Mesendoderm (in vitro differentiated cells): ENCODE results near the gene UCMA.
A peak's percentile ranks its signal among the peaks of the same experiment; 100 is the strongest.

Source experiments
- DNase-seq: peaks from one replicate; pipeline ENCODE4 v3.0.0; 2013
- H2AK5ac ChIP-seq: 2 replicates; pipeline ENCODE4 v1.6.1; 2013; ENCODE audit warnings: low read length, inconsistent platforms
- H2BK120ac ChIP-seq: 2 replicates; pipeline ENCODE4 v1.6.1; 2013; ENCODE audit warnings: low read depth, mild to moderate bottlenecking, low read length, moderate library complexity, mixed read lengths
- H2BK15ac ChIP-seq: replicated peaks from 2 replicates; pipeline ENCODE4 v1.6.1; 2013; ENCODE audit warnings: low read depth, mild to moderate bottlenecking, moderate library complexity
- H2BK5ac ChIP-seq: 2 replicates; pipeline ENCODE4 v1.6.1; 2013; ENCODE audit warnings: low read length, inconsistent platforms
- H3K18ac ChIP-seq: 2 replicates; pipeline ENCODE4 v1.6.1; 2013; ENCODE audit warnings: mild to moderate bottlenecking, low read length, mixed read lengths
- H3K23ac ChIP-seq: one replicate; pipeline ENCODE4 v1.6.1; 2013; ENCODE audit warnings: low read length
- H3K27ac ChIP-seq: 2 replicates; pipeline ENCODE4 v1.5.1; 2013; ENCODE audit warnings: low read depth, mild to moderate bottlenecking, inconsistent platforms, low read length, moderate library complexity
- H3K27me3 ChIP-seq: 2 replicates; pipeline ENCODE4 v1.6.1; 2013; ENCODE audit warnings: low read length, control low read depth, mild to moderate bottlenecking, inconsistent platforms; ENCODE audit not compliant: insufficient read depth, poor library complexity
- H3K36me3 ChIP-seq: 2 replicates; pipeline ENCODE4 v1.6.1; 2013; ENCODE audit warnings: low read length, inconsistent platforms; ENCODE audit not compliant: control insufficient read depth, insufficient read depth
- H3K4ac ChIP-seq: one replicate; pipeline ENCODE4 v1.6.1; 2013; ENCODE audit warnings: low read depth, mild to moderate bottlenecking, low read length, moderate library complexity
- H3K4me1 ChIP-seq: 2 replicates; pipeline ENCODE4 v1.6.1; 2013; ENCODE audit warnings: low read depth, low read length, inconsistent platforms; ENCODE audit not compliant: control insufficient read depth
- H3K4me2 ChIP-seq: 2 replicates; pipeline ENCODE4 v1.6.1; 2013; ENCODE audit warnings: low read length
- H3K4me3 ChIP-seq: 2 replicates; pipeline ENCODE4 v1.5.1; 2013; ENCODE audit warnings: mild to moderate bottlenecking, low read length
- H3K56ac ChIP-seq: one replicate; pipeline ENCODE4 v1.6.1; 2013; ENCODE audit warnings: low read length
- H3K79me1 ChIP-seq: 2 replicates; pipeline ENCODE4 v1.6.1; 2013; ENCODE audit warnings: low read length, inconsistent platforms
- H3K79me2 ChIP-seq: 2 replicates; pipeline ENCODE4 v1.6.1; 2013; ENCODE audit warnings: mild to moderate bottlenecking, low read length; ENCODE audit not compliant: control insufficient read depth, insufficient read depth
- H3K9ac ChIP-seq: 2 replicates; pipeline ENCODE4 v1.6.1; 2013; ENCODE audit warnings: low read length, inconsistent platforms
- H4K5ac ChIP-seq: one replicate; pipeline ENCODE4 v1.6.1; 2013; ENCODE audit warnings: low read length
- H4K8ac ChIP-seq: one replicate; pipeline ENCODE4 v1.6.1; 2013; ENCODE audit warnings: low read depth, mild to moderate bottlenecking, control low read depth, low read length, moderate library complexity
- WGBS: extraction: QIAGEN DNeasy Blood & Tissue Kit; methylation state at CpG from one replicate; pipeline ENCODE4 v1.1.7; 2013; ENCODE audit warnings: low lambda C conversion rate, missing lambda C conversion rate; ENCODE audit not compliant: insufficient coverage; ENCODE audit errors: extremely low coverage; 5-methylcytosine and 5-hydroxymethylcytosine counted together

Gene UCMA

DNA sequence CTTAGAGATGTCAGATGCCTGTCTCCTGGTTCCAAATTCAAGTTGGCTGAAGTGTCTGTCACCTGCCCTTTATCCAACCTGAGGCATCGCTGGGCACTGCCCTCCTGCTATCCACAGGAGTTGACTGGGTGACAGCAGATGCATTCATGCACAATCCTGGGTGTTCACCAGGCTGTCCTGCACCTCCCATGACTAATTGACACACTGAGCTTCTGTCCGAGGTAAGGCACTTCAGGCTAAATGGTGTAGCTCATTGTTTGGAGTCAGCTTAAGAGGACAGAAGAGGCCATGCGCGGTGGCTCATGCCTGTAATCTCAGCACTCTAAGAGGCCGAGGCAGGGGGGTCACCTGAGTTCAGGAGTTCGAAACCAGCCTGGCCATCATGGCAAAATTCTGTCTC lies 2.4 kb downstream of the UCMA start:
- no peak overlapping the region for H3K23ac ChIP-seq
- DNase-seq = no peak

DNA sequence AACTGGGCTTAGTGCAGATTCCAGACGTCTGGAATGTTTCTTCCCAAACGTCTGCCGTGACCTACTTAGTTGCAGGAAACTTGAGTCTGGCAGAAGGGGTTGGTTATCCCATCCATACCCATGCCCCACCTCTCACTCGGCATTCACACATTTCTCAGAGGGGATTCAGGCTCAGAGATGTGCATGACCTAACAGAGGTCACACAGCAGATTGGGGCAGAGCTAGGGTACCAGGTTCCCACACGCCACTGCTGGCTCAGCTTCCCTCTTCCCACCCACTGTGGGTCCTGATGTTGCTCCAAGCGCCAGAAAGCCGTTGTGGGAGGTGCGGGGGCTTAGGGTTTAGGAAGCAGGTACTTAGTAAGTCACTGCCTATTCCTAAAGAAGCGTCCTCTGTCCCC lies 3.0 kb downstream of the UCMA start:
- WGBS = no CpG with 5 or more reads among the region's 9 CpGs
- DNase-seq = no peak
- no peak overlapping the region for H4K5ac ChIP-seq
- H3K4ac ChIP-seq = no peak overlapping the region
- no peak overlapping the region for H3K23ac ChIP-seq
- H3K27ac ChIP-seq = no peak overlapping the region
- H2BK120ac ChIP-seq = no peak overlapping the region
- H3K4me1 ChIP-seq = no peaks in the 10 kb centered on the region
- no peaks in the 10 kb centered on the region for H3K79me2 ChIP-seq
- H3K4me2 ChIP-seq = no peak overlapping the region
- no peak overlapping the region for H2BK15ac ChIP-seq
- no peaks in the 10 kb centered on the region for H3K36me3 ChIP-seq
- H4K8ac ChIP-seq = no peak overlapping the region
- no peak overlapping the region for H2BK5ac ChIP-seq
- H3K27me3 ChIP-seq = no peaks in the 10 kb centered on the region
- H3K56ac ChIP-seq = no peak overlapping the region
- no peak overlapping the region for H2AK5ac ChIP-seq
- no peak overlapping the region for H3K18ac ChIP-seq
- no peaks in the 10 kb centered on the region for H3K79me1 ChIP-seq
- H3K4me3 ChIP-seq = no peak overlapping the region
- no peak overlapping the region for H3K9ac ChIP-seq

More for the DNA sequence above, 2.4 kb downstream of the UCMA start:
- Histone ChIP-seq H2BK15ac (no peak overlapping the region), H3K4me3 (no peak overlapping the region), H3K18ac (no peak overlapping the region), H3K27me3 (no peaks in the 10 kb centered on the region), H3K4me2 (no peak overlapping the region), H2AK5ac (no peak overlapping the region), H3K4ac (no peak overlapping the region), H3K27ac (no peak overlapping the region), H2BK5ac (no peak overlapping the region), H4K5ac (no peak overlapping the region), H3K79me1 (no peaks in the 10 kb centered on the region), H3K9ac (no peak overlapping the region), H3K56ac (no peak overlapping the region), H3K79me2 (no peaks in the 10 kb centered on the region), H4K8ac (no peak overlapping the region), H2BK120ac (no peak overlapping the region), H3K36me3 (no peaks in the 10 kb centered on the region), H3K4me1 (no peaks in the 10 kb centered on the region)
- WGBS = no CpG with 5 or more reads among the region's 6 CpGs

DNA sequence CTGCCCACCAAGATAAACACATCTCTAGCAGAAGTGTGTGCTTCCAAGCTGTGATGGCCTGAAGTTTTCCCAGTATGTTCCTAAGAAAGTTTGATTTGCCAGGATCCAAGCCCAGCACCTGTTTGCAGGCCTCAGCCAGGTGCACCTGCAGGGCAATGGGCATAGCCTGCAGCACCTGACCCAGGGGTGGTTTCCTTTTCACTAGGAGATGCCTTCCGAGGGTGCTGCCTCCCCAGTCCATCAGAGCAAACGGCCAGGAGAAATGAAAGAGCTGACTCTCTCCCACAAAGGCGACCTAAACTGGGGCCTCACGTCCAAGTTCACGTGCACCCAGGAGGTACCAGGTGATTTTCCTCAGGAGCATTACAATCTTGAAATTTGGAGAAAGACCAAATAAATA lies 7.1 kb downstream of the UCMA start:
- no peak overlapping the region for H2AK5ac ChIP-seq
- no peaks in the 10 kb centered on the region for H3K79me2 ChIP-seq
- H3K27ac ChIP-seq = no peak overlapping the region
- H3K4me3 ChIP-seq = no peak overlapping the region
- H3K9ac ChIP-seq = no peak overlapping the region
- no peak overlapping the region for H3K18ac ChIP-seq
- H3K4me2 ChIP-seq = no peak overlapping the region
- no CpG with 5 or more reads among the region's 5 CpGs for WGBS
- H3K56ac ChIP-seq = no peak overlapping the region
- H2BK5ac ChIP-seq = no peak overlapping the region
- no peak overlapping the region for H2BK15ac ChIP-seq
- H3K36me3 ChIP-seq = no peaks in the 10 kb centered on the region
- H4K5ac ChIP-seq = no peak overlapping the region
- H4K8ac ChIP-seq = no peak overlapping the region
- H3K79me1 ChIP-seq = no peaks in the 10 kb centered on the region
- H3K27me3 ChIP-seq = no peaks in the 10 kb centered on the region
- no peak overlapping the region for H2BK120ac ChIP-seq
- no peak overlapping the region for H3K23ac ChIP-seq
- no peak overlapping the region for H3K4ac ChIP-seq
- no peaks in the 10 kb centered on the region for H3K4me1 ChIP-seq
- no peak for DNase-seq

DNA sequence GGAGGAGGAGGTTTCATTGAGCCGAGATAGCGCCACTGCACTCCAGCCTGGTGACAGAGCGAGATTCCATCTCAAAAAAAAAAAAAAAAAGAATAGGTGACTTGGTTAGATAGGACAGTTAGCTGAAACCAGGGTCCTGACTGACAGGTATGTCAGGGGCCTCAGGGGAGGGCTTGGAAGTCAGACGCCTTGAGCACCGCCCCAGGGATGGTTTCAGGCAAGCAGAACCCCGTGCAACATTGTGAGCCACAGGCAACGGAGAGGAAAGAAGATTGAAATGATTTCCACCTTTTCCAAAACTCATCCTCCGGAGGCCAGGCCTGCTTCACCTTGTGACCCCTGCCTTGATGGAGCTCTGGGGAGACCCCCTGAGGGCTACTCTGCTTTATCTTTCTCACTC lies 8.6 kb downstream of the UCMA start:
- Histone ChIP-seq H2BK120ac (no peak overlapping the region), H3K79me1 (no peaks in the 10 kb centered on the region), H3K4ac (no peak overlapping the region), H3K4me2 (no peak overlapping the region), H3K9ac (no peak overlapping the region), H3K27me3 (no peaks in the 10 kb centered on the region), H2AK5ac (no peak overlapping the region), H4K8ac (no peak overlapping the region), H3K4me3 (no peak overlapping the region), H3K79me2 (no peaks in the 10 kb centered on the region), H2BK15ac (no peak overlapping the region), H4K5ac (no peak overlapping the region), H3K36me3 (no peaks in the 10 kb centered on the region), H3K56ac (no peak overlapping the region), H2BK5ac (no peak overlapping the region), H3K18ac (no peak overlapping the region), H3K23ac (no peak overlapping the region), H3K4me1 (no peaks in the 10 kb centered on the region), H3K27ac (no peak overlapping the region)
- no CpG with 5 or more reads among the region's 8 CpGs for WGBS
- no peak for DNase-seq

DNA sequence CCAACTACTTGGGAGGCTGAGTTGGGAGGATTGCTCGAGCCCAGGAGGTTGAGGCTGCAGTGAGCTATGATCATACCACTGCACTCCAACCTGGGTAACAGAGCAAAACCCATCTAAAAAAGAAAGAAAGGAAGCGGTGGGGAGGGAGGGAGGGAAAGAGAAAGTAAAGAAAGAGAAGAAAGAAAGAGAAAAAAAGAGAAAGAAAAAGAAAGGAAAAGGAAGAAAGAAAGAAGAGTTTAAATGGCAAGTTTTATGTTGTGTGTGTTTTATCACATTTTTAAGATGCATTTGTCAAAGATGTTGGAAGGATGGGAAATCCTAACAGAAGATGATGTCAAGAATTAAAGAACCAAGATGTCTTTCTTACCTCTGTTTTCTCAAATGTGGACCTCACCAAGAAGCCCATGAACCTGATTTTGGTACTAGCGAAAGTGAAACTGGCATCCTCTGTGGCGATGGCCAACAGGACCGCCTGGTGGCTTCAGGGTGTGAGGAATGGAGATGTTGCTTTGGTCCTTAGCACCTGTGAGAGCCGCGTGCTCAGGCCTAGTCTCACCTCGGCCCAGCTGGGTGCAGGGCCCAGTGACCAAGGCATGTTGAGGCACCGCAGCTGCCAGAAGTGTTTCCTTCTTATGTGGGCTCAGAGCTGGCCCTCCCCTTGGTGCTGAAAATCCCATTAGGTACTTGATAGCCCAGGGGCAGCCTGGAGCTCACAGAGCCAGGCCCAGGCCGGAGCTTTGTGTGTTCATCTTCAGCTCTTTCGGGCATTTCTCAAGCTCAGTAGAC lies 9.8 kb downstream of the UCMA start:
- H2BK5ac ChIP-seq = no peak overlapping the region
- H3K4ac ChIP-seq = no peak overlapping the region
- H3K4me2 ChIP-seq = no peak overlapping the region
- H3K36me3 ChIP-seq = no peaks in the 10 kb centered on the region
- no peak overlapping the region for H3K56ac ChIP-seq
- H3K27ac ChIP-seq = no peak overlapping the region
- 100% methylated on average over 1 of the region's 11 CpGs for WGBS
- H3K79me2 ChIP-seq = no peaks in the 10 kb centered on the region
- no peaks in the 10 kb centered on the region for H3K79me1 ChIP-seq
- H4K5ac ChIP-seq = no peak overlapping the region
- DNase-seq = peak; percentile 37
- no peak overlapping the region for H2BK15ac ChIP-seq
- H3K4me3 ChIP-seq = no peak overlapping the region
- no peak overlapping the region for H2AK5ac ChIP-seq
- H4K8ac ChIP-seq = no peak overlapping the region
- no peak overlapping the region for H3K9ac ChIP-seq
- H3K27me3 ChIP-seq = no peaks in the 10 kb centered on the region
- H3K18ac ChIP-seq = no peak overlapping the region
- no peak overlapping the region for H2BK120ac ChIP-seq
- H3K4me1 ChIP-seq = no peaks in the 10 kb centered on the region
- no peak overlapping the region for H3K23ac ChIP-seq

DNA sequence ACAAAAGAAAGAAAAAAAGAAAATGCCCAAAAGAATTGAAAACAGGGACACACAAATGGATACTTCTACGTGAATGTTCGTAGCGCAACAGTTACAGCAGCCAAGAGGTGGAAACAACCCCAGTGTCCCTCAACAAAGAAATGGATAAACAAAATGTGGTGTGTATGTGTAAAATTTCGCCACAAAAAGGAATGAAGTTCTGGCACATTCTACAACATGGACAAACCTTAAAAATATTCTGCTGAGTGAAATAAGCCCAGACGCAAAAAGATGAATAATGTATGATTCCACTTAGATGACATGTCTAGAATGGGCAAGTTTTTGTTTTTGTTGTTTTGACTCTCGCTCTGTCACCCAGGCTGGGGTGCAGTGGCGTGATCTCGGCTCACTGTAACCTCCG lies 10.9 kb downstream of the UCMA start:
- H3K9ac ChIP-seq = no peak overlapping the region
- H3K56ac ChIP-seq = no peak overlapping the region
- H2BK5ac ChIP-seq = no peak overlapping the region
- H3K36me3 ChIP-seq = no peaks in the 10 kb centered on the region
- no peak overlapping the region for H3K4me3 ChIP-seq
- H3K23ac ChIP-seq = no peak overlapping the region
- H3K4me2 ChIP-seq = no peak overlapping the region
- H2BK15ac ChIP-seq = no peak overlapping the region
- H3K79me2 ChIP-seq = no peaks in the 10 kb centered on the region
- no peak overlapping the region for H4K5ac ChIP-seq
- no peak overlapping the region for H3K4ac ChIP-seq
- H3K18ac ChIP-seq = no peak overlapping the region
- H4K8ac ChIP-seq = no peak overlapping the region
- no peaks in the 10 kb centered on the region for H3K4me1 ChIP-seq
- no peak for DNase-seq
- H3K27me3 ChIP-seq = no peaks in the 10 kb centered on the region
- no peak overlapping the region for H3K27ac ChIP-seq
- no CpG with 5 or more reads among the region's 9 CpGs for WGBS
- no peak overlapping the region for H2BK120ac ChIP-seq
- H2AK5ac ChIP-seq = no peak overlapping the region
- H3K79me1 ChIP-seq = no peaks in the 10 kb centered on the region
